Fibroblast of gingiva (primary cell): Measurements from ENCODE around the gene PRSS57.

ENCODE experiments used
- DNase-seq: peaks from one replicate; pipeline ENCODE4 v3.0.0-alpha.2; 2011; ENCODE audit warnings: low read depth

PRSS57 gene

GRCh38 chr19:638906-639252 is 56.4 kb downstream of the PRSS57 start:
- DNase-seq = no peak
